Measurements from ENCODE around the gene DDX42.

Gene DDX42

GRCh38 chr17:63809970-63810369 is 36.0 kb downstream of the DDX42 start:
- Histone ChIP-seq H3K79me2 (ENCODE audit: insufficient read depth, low read depth) (no peaks in the 10 kb centered on the region; the same call in 1 of the 2 replicates), H3K4me3 (IDR thresholded peaks at IDR 0.05; ENCODE audit: insufficient read depth, low read depth, low read length) (no peak overlapping the region), H2AFZ (ENCODE audit: low read depth) (no peak overlapping the region), H4K20me1 (ENCODE audit: insufficient read depth) (no peaks in the 10 kb centered on the region), H3K36me3 (ENCODE audit: insufficient read depth) (peaks cover 30% of the 10 kb centered on the region; the same call in 1 of the 2 replicates), H3K9ac (no peak overlapping the region), H3K27ac (no peak overlapping the region), H3K27me3 (ENCODE audit: insufficient read depth, low read depth) (no peaks in the 10 kb centered on the region), H3K4me2 (no peak overlapping the region), H3K4me1 (ENCODE audit: low read depth, poor library complexity, severe bottlenecking) (no peaks in the 10 kb centered on the region)
- TF ChIP-seq, protein P1, sequence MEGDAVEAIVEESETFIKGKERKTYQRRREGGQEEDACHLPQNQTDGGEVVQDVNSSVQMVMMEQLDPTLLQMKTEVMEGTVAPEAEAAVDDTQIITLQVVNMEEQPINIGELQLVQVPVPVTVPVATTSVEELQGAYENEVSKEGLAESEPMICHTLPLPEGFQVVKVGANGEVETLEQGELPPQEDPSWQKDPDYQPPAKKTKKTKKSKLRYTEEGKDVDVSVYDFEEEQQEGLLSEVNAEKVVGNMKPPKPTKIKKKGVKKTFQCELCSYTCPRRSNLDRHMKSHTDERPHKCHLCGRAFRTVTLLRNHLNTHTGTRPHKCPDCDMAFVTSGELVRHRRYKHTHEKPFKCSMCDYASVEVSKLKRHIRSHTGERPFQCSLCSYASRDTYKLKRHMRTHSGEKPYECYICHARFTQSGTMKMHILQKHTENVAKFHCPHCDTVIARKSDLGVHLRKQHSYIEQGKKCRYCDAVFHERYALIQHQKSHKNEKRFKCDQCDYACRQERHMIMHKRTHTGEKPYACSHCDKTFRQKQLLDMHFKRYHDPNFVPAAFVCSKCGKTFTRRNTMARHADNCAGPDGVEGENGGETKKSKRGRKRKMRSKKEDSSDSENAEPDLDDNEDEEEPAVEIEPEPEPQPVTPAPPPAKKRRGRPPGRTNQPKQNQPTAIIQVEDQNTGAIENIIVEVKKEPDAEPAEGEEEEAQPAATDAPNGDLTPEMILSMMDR (conservative IDR thresholded peaks at IDR 0.05; ENCODE audit: low read depth, low read length), result no peak

- H3K79me2 ChIP-seq (ENCODE audit: insufficient read depth, low read depth), result no peaks in the 10 kb centered on the region; the same call in 1 of the 2 replicates
- H3K27ac ChIP-seq, result no peak overlapping the region
- no peak overlapping the region for H3K9ac ChIP-seq
- no peaks in the 10 kb centered on the region for H3K4me1 ChIP-seq (ENCODE audit: low read depth, poor library complexity, severe bottlenecking)
- peaks cover 29% of the 10 kb centered on the region; the same call in 1 of the 2 replicates for H3K36me3 ChIP-seq (ENCODE audit: insufficient read depth)
- H4K20me1 ChIP-seq (ENCODE audit: insufficient read depth), result peaks cover 4% of the 10 kb centered on the region; the same call in 1 of the 2 replicates
- H2AFZ ChIP-seq (ENCODE audit: low read depth), result no peak overlapping the region
- no peaks in the 10 kb centered on the region for H3K27me3 ChIP-seq (ENCODE audit: insufficient read depth, low read depth)
- H3K4me3 ChIP-seq (IDR thresholded peaks at IDR 0.05; ENCODE audit: insufficient read depth, low read depth, low read length), result no peak overlapping the region
- H3K4me2 ChIP-seq, result no peak overlapping the region
- TF ChIP-seq, protein P1 (conservative IDR thresholded peaks at IDR 0.05; ENCODE audit: low read depth, low read length), result no peak
These were observed 42.2 kb downstream of the DDX42 start for GRCh38 chr17:63816123-63816522.

DNA sequence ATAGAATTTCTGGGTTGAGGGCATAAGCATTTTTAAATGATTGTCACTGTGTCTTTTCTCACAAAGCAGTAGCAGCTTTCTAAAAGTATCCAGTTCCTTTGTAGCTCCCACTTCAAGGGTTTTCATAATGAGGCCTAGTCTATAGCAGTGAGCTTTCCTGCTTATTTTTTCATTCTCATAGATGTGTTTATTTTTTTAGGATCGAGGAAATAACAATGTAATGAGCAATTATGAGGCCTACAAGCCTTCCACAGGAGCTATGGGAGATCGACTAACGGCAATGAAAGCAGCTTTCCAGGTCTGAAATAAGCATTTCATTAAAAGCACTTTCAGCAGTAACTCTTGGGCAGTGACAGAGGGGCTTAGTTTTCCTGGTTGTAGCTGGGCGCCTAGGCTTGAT is 42.7 kb downstream of the DDX42 start:
- Histone ChIP-seq H3K27me3 (ENCODE audit: insufficient read depth, low read depth) (no peaks in the 10 kb centered on the region), H4K20me1 (ENCODE audit: insufficient read depth) (peaks cover 4% of the 10 kb centered on the region; the same call in 1 of the 2 replicates), H3K79me2 (ENCODE audit: insufficient read depth, low read depth) (no peaks in the 10 kb centered on the region; the same call in 1 of the 2 replicates), H3K27ac (no peak overlapping the region), H3K9ac (no peak overlapping the region), H2AFZ (ENCODE audit: low read depth) (no peak overlapping the region), H3K4me2 (no peak overlapping the region), H3K4me1 (ENCODE audit: low read depth, poor library complexity, severe bottlenecking) (no peaks in the 10 kb centered on the region), H3K36me3 (ENCODE audit: insufficient read depth) (peaks cover 28% of the 10 kb centered on the region; the same call in 1 of the 2 replicates), H3K4me3 (IDR thresholded peaks at IDR 0.05; ENCODE audit: insufficient read depth, low read depth, low read length) (no peak overlapping the region)
- TF ChIP-seq, protein P1 (conservative IDR thresholded peaks at IDR 0.05; ENCODE audit: low read depth, low read length), result no peak

DNA sequence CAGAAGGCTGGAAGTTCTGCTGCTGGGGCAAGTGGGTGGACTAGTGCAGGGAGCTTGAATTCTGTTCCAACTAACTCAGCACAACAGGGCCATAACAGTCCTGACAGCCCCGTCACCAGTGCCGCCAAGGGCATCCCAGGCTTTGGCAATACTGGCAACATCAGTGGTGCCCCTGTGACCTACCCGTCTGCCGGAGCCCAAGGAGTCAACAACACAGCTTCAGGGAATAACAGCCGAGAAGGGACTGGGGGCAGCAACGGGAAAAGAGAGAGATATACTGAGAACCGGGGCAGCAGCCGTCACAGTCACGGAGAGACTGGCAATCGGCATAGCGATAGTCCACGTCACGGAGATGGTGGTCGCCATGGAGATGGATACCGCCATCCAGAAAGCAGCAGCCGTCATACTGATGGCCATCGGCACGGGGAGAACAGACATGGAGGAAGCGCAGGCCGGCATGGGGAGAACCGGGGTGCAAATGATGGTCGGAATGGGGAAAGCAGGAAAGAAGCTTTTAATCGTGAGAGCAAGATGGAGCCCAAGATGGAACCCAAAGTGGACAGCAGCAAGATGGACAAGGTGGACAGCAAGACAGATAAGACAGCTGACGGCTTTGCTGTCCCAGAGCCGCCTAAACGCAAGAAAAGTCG is 43.9 kb downstream of the DDX42 start:
- no peak overlapping the region for H3K27ac ChIP-seq
- no peaks in the 10 kb centered on the region for H3K27me3 ChIP-seq (ENCODE audit: insufficient read depth, low read depth)
- H3K36me3 ChIP-seq (ENCODE audit: insufficient read depth), result peaks cover 22% of the 10 kb centered on the region; the same call in 1 of the 2 replicates
- no peak overlapping the region for H2AFZ ChIP-seq (ENCODE audit: low read depth)
- no peak overlapping the region for H3K4me3 ChIP-seq (IDR thresholded peaks at IDR 0.05; ENCODE audit: insufficient read depth, low read depth, low read length)
- H3K9ac ChIP-seq, result no peak overlapping the region
- peaks cover 4% of the 10 kb centered on the region; the same call in 1 of the 2 replicates for H4K20me1 ChIP-seq (ENCODE audit: insufficient read depth)
- TF ChIP-seq, protein P1 (conservative IDR thresholded peaks at IDR 0.05; ENCODE audit: low read depth, low read length), result no peak
- peaks cover 5% of the 10 kb centered on the region; the same call in 1 of the 2 replicates for H3K79me2 ChIP-seq (ENCODE audit: insufficient read depth, low read depth)
- H3K4me1 ChIP-seq (ENCODE audit: low read depth, poor library complexity, severe bottlenecking), result no peaks in the 10 kb centered on the region
- no peak overlapping the region for H3K4me2 ChIP-seq
